A549 (cell line): ENCODE data around the gene RPE.

Experiments used
- CBX8 ChIP-seq: fragments of 200-600 bp; sonication (generic); IDR thresholded peaks from 2 replicates; pipeline ENCODE4 v1.6.1; 2016
- CTCF ChIP-seq: fragments of >200 bp; sonication (Bioruptor Twin); formaldehyde crosslinking; IDR thresholded peaks from 3 replicates; pipeline ENCODE4 v1.5.1; 2016
- EP300 ChIP-seq, 2 experiments: fragments of >200 bp; sonication (Bioruptor Twin); formaldehyde crosslinking; IDR thresholded peaks; 2 replicates in 1 of 2; 3 replicates in 1 of 2; pipeline ENCODE4 v1.6.1; 2016 to 2017
- MYC ChIP-seq: IDR thresholded peaks from 2 replicates; pipeline ENCODE4 v1.6.1; 2012; ENCODE audit warnings: mild to moderate bottlenecking, inconsistent platforms, low read length, improper control_type of control experiment, borderline replicate concordance
- NPAS2 ChIP-seq: fragments of 250-450 bp; sonication (Bioruptor Pico); IDR thresholded peaks from 2 replicates; pipeline ENCODE4 v1.8.0; 2022; ENCODE audit warnings: mild to moderate bottlenecking, moderate library complexity, borderline replicate concordance
- POLR2A ChIP-seq: IDR thresholded peaks from 2 replicates; pipeline ENCODE4 v1.6.1; 2012; ENCODE audit warnings: mild to moderate bottlenecking, low read length
- RAD21 ChIP-seq, 2 experiments: fragments of >200 bp in 1 of 2; sonication (Bioruptor Twin) in 1 of 2; formaldehyde crosslinking in 1 of 2; IDR thresholded peaks in 1 of 2; conservative IDR thresholded peaks in 1 of 2; 2 replicates in 1 of 2; 3 replicates in 1 of 2; pipeline ENCODE4 v1.6.1; 2012 to 2018; ENCODE audit warnings: inconsistent platforms in 1 of 2
- TP53 ChIP-seq: fragments of 250-450 bp; sonication (Bioruptor Pico); IDR thresholded peaks from 2 replicates; pipeline ENCODE4 v1.5.0; 2021; ENCODE audit warnings: mild to moderate bottlenecking, moderate library complexity
- TF ChIP-seq, protein P1 (sequence below): IDR thresholded peaks from 2 replicates; pipeline ENCODE4 v1.6.1; 2012
- TF ChIP-seq, protein P2 (sequence below): fragments of 450-650 bp; IDR thresholded peaks from 2 replicates; pipeline ENCODE4 v1.6.1; 2014; ENCODE audit warnings: antibody characterized with exemption

DNA sequence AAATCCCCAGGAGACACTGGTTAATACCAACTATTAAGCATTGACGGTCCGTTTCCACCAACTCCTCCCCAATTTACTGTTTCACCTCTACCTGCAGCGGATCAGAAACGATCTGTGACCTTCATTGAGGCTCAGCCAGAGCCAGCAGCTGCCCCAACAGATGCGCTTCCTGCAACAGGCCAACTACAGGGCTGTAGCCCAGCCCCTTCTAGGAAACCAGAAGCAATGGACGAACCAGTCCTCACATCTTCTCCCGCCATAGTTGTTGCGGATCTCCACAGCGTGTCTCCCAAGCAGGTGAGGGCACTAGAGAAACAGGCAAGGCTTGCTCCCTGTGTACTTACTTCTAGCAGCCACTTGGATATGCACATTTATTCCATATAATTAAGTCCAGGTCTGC, 8.5 kb upstream of the RPE start:
- no peak for TF ChIP-seq MYC
- TF ChIP-seq CTCF = no peak
- no peak for TF ChIP-seq CBX8
- no peak for TF ChIP-seq NPAS2
- TF ChIP-seq, protein P1, sequence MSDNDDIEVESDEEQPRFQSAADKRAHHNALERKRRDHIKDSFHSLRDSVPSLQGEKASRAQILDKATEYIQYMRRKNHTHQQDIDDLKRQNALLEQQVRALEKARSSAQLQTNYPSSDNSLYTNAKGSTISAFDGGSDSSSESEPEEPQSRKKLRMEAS = no peak
- no peak for TF ChIP-seq EP300 (IDR thresholded peaks at IDR 0.05)
- no peak for TF ChIP-seq RAD21 (conservative IDR thresholded peaks at IDR 0.05 in 1 of 2, IDR thresholded peaks at IDR 0.05 in 1 of 2)
- no peak for TF ChIP-seq TP53 (CRISPR knock-in tag)
- TF ChIP-seq, protein P2, sequence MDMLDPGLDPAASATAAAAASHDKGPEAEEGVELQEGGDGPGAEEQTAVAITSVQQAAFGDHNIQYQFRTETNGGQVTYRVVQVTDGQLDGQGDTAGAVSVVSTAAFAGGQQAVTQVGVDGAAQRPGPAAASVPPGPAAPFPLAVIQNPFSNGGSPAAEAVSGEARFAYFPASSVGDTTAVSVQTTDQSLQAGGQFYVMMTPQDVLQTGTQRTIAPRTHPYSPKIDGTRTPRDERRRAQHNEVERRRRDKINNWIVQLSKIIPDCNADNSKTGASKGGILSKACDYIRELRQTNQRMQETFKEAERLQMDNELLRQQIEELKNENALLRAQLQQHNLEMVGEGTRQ = no peak
- TF ChIP-seq POLR2A = no peak
